Measurements from ENCODE around the gene ERN2. TPM values are rescaled to one million over a fixed set of nuclear protein-coding genes. Genes with fewer than 3 reads are reported as not detected.

Gene ERN2
- total and polyA plus RNA-seq, 2 of the 13 experiments (the other 11 are each of a cell fraction or from before 2014, with no cell fraction given), result 2.2 to 3.5 TPM

- TF ChIP-seq AKNA (CRISPR knock-in tag; IDR thresholded peaks at IDR 0.05; ENCODE audit: borderline replicate concordance), result no peak
- no peak for TF ChIP-seq ZKSCAN1 (IDR thresholded peaks at IDR 0.05; ENCODE audit: low read length)
- peak; percentile 58; the same call in 1 of the 2 replicates for TF ChIP-seq ZIK1 (CRISPR knock-in tag; IDR thresholded peaks at IDR 0.05; ENCODE audit: borderline replicate concordance, low read depth)
- TF ChIP-seq KMT2B (CRISPR knock-in tag; IDR thresholded peaks at IDR 0.05), result no peak
- TF ChIP-seq ZNF468 (CRISPR knock-in tag; IDR thresholded peaks at IDR 0.05), result no peak
- no peak for TF ChIP-seq ZNF784 (CRISPR knock-in tag; IDR thresholded peaks at IDR 0.05; ENCODE audit: borderline replicate concordance)
- TF ChIP-seq ZNF496 (CRISPR knock-in tag; IDR thresholded peaks at IDR 0.05; ENCODE audit: insufficient replicate concordance), result no peak
- TF ChIP-seq FOXA3 (CRISPR knock-in tag; IDR thresholded peaks at IDR 0.05), result peak; percentile 36; the same call in 1 of the 2 replicates
- no peak for TF ChIP-seq RERE (CRISPR knock-in tag; IDR thresholded peaks at IDR 0.05; ENCODE audit: low read depth)
- no peak for TF ChIP-seq MAF1 (CRISPR knock-in tag; IDR thresholded peaks at IDR 0.05; ENCODE audit: borderline replicate concordance)
- TF ChIP-seq CBFB (CRISPR knock-in tag; IDR thresholded peaks at IDR 0.05), result 0 out of 2 replicates have a peak, but pooled peaks have one; percentile 13
- peak; percentile 27; the same call in 1 of the 2 replicates for TF ChIP-seq ARID5B (CRISPR knock-in tag; IDR thresholded peaks at IDR 0.05)
- TF ChIP-seq CREB1 (IDR thresholded peaks at IDR 0.05), result no peak
- no peak for TF ChIP-seq CREB1 (CRISPR knock-in tag; IDR thresholded peaks at IDR 0.05)
These were observed 38.9 kb downstream of the ERN2 start (continued) for GRCh38 chr16:23673971-23674614.

All from HepG2 (cell line).